AG09319 (cell line): ENCODE measurements around the gene HOXD10.

Source experiments
- DNase-seq: peaks from one replicate; pipeline ENCODE4 v3.0.0-alpha.2; 2010; ENCODE audit warnings: low read depth; ENCODE audit errors: extremely low read depth
- CTCF ChIP-seq: IDR thresholded peaks from 2 replicates; pipeline ENCODE4 v1.5.1; 2011; ENCODE audit warnings: low read depth, mild to moderate bottlenecking, inconsistent platforms, low read length, moderate library complexity

The HOXD10 gene

GRCh38 chr2:176139661-176140512, 23.3 kb downstream of the HOXD10 start:
- TF ChIP-seq CTCF: no peak
- DNase-seq: no peak

- peak; percentile 24 for DNase-seq
- peak; percentile 79 for TF ChIP-seq CTCF
Measured at GRCh38 chr2:176140513-176141317, 24.1 kb downstream of the HOXD10 start.

- DNase-seq: no peak
- TF ChIP-seq CTCF: no peak
Measured at GRCh38 chr2:176142281-176142680, 25.7 kb downstream of the HOXD10 start.

- DNase-seq: no peak
- no peak for TF ChIP-seq CTCF
Measured at GRCh38 chr2:176145085-176145969, 28.7 kb downstream of the HOXD10 start.

- no peak for DNase-seq
- TF ChIP-seq CTCF: no peak
Measured at GRCh38 chr2:176146101-176146500, 29.5 kb downstream of the HOXD10 start.

GRCh38 chr2:176146645-176147044, 30.1 kb downstream of the HOXD10 start:
- no peak for DNase-seq
- TF ChIP-seq CTCF: no peak
